ENCODE data around the gene COX5B. TPM values are rescaled to one million over a fixed set of nuclear protein-coding genes. Genes with fewer than 3 reads are reported as not detected.

COX5B gene
- total RNA-seq, 1 experiment from 2014 or later: 196 TPM

DNA sequence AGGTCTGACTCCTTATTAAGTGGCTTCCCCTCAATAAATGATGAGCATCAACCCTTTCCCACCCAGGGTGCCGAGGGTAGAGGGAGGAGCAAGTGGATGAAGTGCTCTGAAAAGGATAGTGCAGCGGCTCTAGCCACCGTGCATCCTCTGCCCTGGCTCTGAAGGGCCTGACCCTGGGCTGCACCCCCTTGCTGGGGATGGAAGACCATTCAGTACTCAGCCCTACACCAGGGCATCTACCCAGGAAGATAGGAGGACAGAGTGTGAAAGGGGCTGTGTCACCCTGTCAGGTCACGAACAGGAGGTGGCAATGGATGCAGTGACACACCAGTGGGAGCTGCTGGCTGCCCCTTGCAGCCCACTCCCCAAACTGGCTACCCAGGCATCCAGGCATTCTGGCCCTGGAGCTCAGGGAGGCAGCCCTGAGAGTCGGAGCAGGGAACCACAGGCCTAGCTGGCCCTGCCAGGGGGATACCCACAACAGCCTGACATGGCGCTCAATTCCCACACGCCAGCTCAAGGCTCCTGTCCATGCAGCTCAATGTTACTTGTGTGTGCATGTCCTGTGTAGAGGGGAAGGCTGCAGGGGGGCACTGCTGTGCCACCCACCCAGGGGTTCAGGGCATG lies 10.4 kb downstream of the COX5B start:
- BruUV-seq (replicated peaks): no TSS peak

DNA sequence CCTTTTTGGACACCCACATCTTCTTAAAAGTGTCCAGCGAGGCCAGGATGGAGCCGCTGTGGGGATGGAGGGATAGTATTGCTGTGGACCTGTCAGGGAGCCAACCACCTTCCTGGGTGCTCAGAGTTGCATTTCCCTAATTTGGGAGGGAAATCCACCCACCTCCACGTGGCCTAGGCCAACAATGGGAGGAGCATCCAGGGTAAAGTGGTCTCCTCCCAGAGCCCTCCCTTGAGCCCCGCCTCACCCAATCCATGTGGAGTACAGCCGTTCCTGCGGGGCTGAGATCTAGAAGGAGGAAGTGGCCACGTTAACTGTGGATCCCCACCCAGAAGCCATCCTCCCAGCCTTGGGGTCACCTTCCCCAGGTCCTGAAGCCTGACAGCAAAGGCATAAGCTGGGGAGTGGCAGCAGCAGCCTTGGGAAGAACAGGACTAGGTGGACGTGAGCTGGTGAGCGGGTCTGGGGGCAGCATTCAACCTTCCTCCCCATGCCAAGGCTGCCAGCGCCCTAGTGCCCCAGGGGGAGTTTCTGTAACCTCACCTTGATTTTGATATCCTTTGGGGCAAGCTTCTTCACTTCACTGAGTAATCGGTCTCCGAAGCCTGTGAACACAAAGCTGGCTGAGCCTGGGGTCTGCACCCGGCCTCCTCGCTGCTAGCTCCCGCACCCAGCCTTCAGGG lies 11.2 kb downstream of the COX5B start:
- Mint-ChIP-seq H3K27me3 (ENCODE audit: unreplicated experiment) (no peaks in the 10 kb centered on the region), H3K27ac (ENCODE audit: unreplicated experiment) (no peak overlapping the region), H3K4me3 (ENCODE audit: low read depth, unreplicated experiment) (no peak overlapping the region), H3K36me3 (ENCODE audit: insufficient read depth, unreplicated experiment) (peaks cover 35% of the 10 kb centered on the region), H3K9me3 (ENCODE audit: low read depth, unreplicated experiment) (peaks cover 17% of the 10 kb centered on the region), H3K4me1 (ENCODE audit: low read depth, unreplicated experiment) (no peaks in the 10 kb centered on the region)
- BruUV-seq (replicated peaks): no TSS peak
- TF ChIP-seq, protein P1, sequence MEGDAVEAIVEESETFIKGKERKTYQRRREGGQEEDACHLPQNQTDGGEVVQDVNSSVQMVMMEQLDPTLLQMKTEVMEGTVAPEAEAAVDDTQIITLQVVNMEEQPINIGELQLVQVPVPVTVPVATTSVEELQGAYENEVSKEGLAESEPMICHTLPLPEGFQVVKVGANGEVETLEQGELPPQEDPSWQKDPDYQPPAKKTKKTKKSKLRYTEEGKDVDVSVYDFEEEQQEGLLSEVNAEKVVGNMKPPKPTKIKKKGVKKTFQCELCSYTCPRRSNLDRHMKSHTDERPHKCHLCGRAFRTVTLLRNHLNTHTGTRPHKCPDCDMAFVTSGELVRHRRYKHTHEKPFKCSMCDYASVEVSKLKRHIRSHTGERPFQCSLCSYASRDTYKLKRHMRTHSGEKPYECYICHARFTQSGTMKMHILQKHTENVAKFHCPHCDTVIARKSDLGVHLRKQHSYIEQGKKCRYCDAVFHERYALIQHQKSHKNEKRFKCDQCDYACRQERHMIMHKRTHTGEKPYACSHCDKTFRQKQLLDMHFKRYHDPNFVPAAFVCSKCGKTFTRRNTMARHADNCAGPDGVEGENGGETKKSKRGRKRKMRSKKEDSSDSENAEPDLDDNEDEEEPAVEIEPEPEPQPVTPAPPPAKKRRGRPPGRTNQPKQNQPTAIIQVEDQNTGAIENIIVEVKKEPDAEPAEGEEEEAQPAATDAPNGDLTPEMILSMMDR (IDR thresholded peaks at IDR 0.05; ENCODE audit: unreplicated experiment): no peak
- no peak for DNase-seq
- intact Hi-C loops (cut with micrococcal nuclease; ENCODE audit: unreplicated experiment): no loop called here
- CTCF ChIA-PET: no interaction called here

More for the DNA sequence above, 10.4 kb downstream of the COX5B start:
- H3K4me1 Mint-ChIP-seq (ENCODE audit: low read depth, unreplicated experiment): no peaks in the 10 kb centered on the region
- CTCF ChIA-PET: no interaction called here
- H3K27ac Mint-ChIP-seq (ENCODE audit: unreplicated experiment): no peak overlapping the region
- H3K9me3 Mint-ChIP-seq (ENCODE audit: low read depth, unreplicated experiment): peaks cover 17% of the 10 kb centered on the region
- H3K4me3 Mint-ChIP-seq (ENCODE audit: low read depth, unreplicated experiment): no peak overlapping the region
- intact Hi-C loops (cut with micrococcal nuclease; ENCODE audit: unreplicated experiment): no loop called here
- TF ChIP-seq, protein P1 (IDR thresholded peaks at IDR 0.05; ENCODE audit: unreplicated experiment): no peak
- peaks cover 36% of the 10 kb centered on the region for H3K36me3 Mint-ChIP-seq (ENCODE audit: insufficient read depth, unreplicated experiment)
- H3K27me3 Mint-ChIP-seq (ENCODE audit: unreplicated experiment): no peaks in the 10 kb centered on the region
- no peak for DNase-seq

DNA sequence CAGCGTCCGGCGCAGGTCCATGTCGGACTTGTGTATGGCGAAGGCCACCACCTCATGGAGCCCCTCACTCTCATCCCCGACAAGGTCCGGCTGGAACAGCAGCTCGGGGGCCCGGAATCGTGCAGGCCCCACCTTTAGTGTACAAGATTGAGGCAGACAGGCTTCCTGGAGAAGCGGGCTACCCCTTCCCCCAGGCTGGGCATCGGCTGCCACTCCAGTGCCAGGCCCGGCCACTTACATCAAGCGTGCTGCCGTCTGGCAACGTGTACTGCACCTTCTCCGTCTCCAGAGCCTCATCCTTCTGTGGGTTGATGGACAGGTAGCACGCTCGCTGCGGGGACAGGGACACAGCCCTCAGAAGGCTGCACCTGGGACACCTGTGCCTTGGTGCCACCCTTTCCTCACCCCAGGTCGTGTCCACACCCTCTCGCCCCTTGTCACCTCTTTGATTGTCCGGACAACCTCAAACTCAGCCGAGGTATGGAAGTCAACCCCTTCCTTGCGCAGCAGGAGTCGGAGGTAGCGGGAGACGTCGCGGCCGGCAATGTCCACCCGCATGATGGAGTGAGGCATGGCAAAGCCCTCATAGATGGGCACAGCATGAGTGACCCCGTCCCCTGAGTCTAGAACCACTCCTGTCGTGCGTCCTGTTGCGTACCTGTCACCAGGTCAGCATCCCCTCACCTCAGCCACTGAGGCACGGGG lies 12.3 kb downstream of the COX5B start:
- no peak for DNase-seq
- BruUV-seq (replicated peaks): no TSS peak
- H3K9me3 Mint-ChIP-seq (ENCODE audit: low read depth, unreplicated experiment): peaks cover 17% of the 10 kb centered on the region
- H3K27ac Mint-ChIP-seq (ENCODE audit: unreplicated experiment): no peak overlapping the region
- no peaks in the 10 kb centered on the region for H3K4me1 Mint-ChIP-seq (ENCODE audit: low read depth, unreplicated experiment)
- TF ChIP-seq, protein P1 (IDR thresholded peaks at IDR 0.05; ENCODE audit: unreplicated experiment): no peak
- H3K36me3 Mint-ChIP-seq (ENCODE audit: insufficient read depth, unreplicated experiment): peaks cover 36% of the 10 kb centered on the region
- CTCF ChIA-PET: no interaction called here
- no peak overlapping the region for H3K4me3 Mint-ChIP-seq (ENCODE audit: low read depth, unreplicated experiment)
- no peaks in the 10 kb centered on the region for H3K27me3 Mint-ChIP-seq (ENCODE audit: unreplicated experiment)
- intact Hi-C loops (cut with micrococcal nuclease; ENCODE audit: unreplicated experiment): no loop called here

DNA sequence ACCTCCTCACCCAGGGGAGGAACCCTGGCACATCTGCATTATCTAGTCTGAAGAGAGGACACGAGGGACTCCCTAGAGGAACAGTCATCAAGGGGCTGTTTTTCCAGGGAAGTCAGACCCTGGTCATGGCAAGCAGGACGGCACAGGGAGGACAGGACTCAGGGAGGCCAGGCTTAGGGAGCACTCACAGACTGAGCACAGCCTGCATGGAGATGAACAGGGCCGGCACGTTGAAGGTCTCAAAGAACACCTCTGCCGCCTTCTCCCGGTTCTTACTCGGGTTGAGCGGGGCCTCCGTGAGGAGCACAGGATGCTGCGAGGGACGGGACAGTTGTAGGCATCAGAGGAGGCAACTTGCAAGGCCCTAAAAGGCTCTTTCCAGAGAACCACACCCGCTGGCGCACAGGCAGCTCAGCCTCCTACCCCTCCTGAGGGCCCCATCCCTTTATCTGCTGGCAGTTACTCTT lies 12.9 kb downstream of the COX5B start:
- Mint-ChIP-seq H3K4me3 (ENCODE audit: low read depth, unreplicated experiment) (no peak overlapping the region), H3K27me3 (ENCODE audit: unreplicated experiment) (no peaks in the 10 kb centered on the region), H3K36me3 (ENCODE audit: insufficient read depth, unreplicated experiment) (peaks cover 35% of the 10 kb centered on the region), H3K27ac (ENCODE audit: unreplicated experiment) (no peak overlapping the region), H3K9me3 (ENCODE audit: low read depth, unreplicated experiment) (peaks cover 14% of the 10 kb centered on the region), H3K4me1 (ENCODE audit: low read depth, unreplicated experiment) (no peaks in the 10 kb centered on the region)
- CTCF ChIA-PET: no interaction called here
- no peak for DNase-seq
- intact Hi-C loops (cut with micrococcal nuclease; ENCODE audit: unreplicated experiment): no loop called here
- no TSS peak for BruUV-seq (replicated peaks)
- TF ChIP-seq, protein P1 (IDR thresholded peaks at IDR 0.05; ENCODE audit: unreplicated experiment): no peak
